HEK293 (cell line): ENCODE results near the gene CLIC3.

Experiments used
- CTCF ChIA-PET: fragments of 350-600 bp; formaldehyde crosslinking; extraction: SDS; loops from one replicate; lab custom pipeline; 2021; ENCODE audit warnings: antibody characterized with exemption; lab: Yijun Ruan, JAX
- POLR2A ChIA-PET: fragments of 300-600 bp; formaldehyde crosslinking; extraction: SDS; loops from one replicate; lab custom pipeline; 2020; ENCODE audit warnings: antibody characterized with exemption, inconsistent platforms; lab: Yijun Ruan, JAX
- H3K27ac ChIP-seq: fragments of 200-500 bp; sonication (Bioruptor generic); 2 replicates; pipeline ENCODE4 v1.5.1; 2014; ENCODE audit warnings: low read depth, low read length, control low read depth, inconsistent platforms; ENCODE audit errors: extremely low read depth
- H3K36me3 ChIP-seq, 2 experiments: fragments of 200-500 bp in 1 of 2; sonication (Bioruptor generic) in 1 of 2; 1 replicate in 1 of 2; 2 replicates in 1 of 2; pipeline ENCODE4 v1.5.1; 2014 to 2017; ENCODE audit warnings: inconsistent platforms in 2 of 2, low read length in 2 of 2; ENCODE audit not compliant: control insufficient read depth in 2 of 2, insufficient read depth in 1 of 2
- H3K4me1 ChIP-seq: fragments of 200-500 bp; sonication (Bioruptor generic); 2 replicates; pipeline ENCODE4 v1.5.1; 2014; ENCODE audit warnings: mild to moderate bottlenecking, low read length, inconsistent platforms; ENCODE audit not compliant: control insufficient read depth, insufficient read depth
- H3K4me3 ChIP-seq: 2 replicates; pipeline ENCODE4 v1.5.1; 2011; ENCODE audit warnings: low read depth, mild to moderate bottlenecking, control low read depth, low read length, moderate library complexity
- H3K9me3 ChIP-seq: fragments of 200-500 bp; sonication (Bioruptor generic); 2 replicates; pipeline ENCODE4 v1.5.1; 2014; ENCODE audit warnings: low read depth, low read length, inconsistent platforms; ENCODE audit not compliant: control insufficient read depth, insufficient read depth
- EGR2 ChIP-seq: fragments of 450-650 bp; formaldehyde crosslinking; IDR thresholded peaks from 2 replicates; pipeline ENCODE4 v1.5.1; 2016; ENCODE audit warnings: low read depth, missing biosample characterization, missing genetic modification characterization
- GLIS1 ChIP-seq: fragments of 450-650 bp; formaldehyde crosslinking; IDR thresholded peaks from 2 replicates; pipeline ENCODE4 v1.5.1; 2016; ENCODE audit warnings: missing biosample characterization, missing genetic modification characterization
- KLF1 ChIP-seq: fragments of 450-650 bp; formaldehyde crosslinking; IDR thresholded peaks from 2 replicates; pipeline ENCODE4 v1.5.1; 2016; ENCODE audit warnings: missing biosample characterization, missing genetic modification characterization
- KLF16 ChIP-seq: fragments of 450-650 bp; formaldehyde crosslinking; IDR thresholded peaks from 2 replicates; pipeline ENCODE4 v1.5.1; 2017; ENCODE audit warnings: missing biosample characterization, missing genetic modification characterization
- KLF7 ChIP-seq: fragments of 450-650 bp; formaldehyde crosslinking; IDR thresholded peaks from 2 replicates; pipeline ENCODE4 v1.5.1; 2016; ENCODE audit warnings: missing biosample characterization, missing genetic modification characterization, borderline replicate concordance
- KLF8 ChIP-seq: fragments of 450-650 bp; formaldehyde crosslinking; IDR thresholded peaks from 2 replicates; pipeline ENCODE4 v1.5.1; 2016; ENCODE audit warnings: missing biosample characterization, missing genetic modification characterization
- MZF1 ChIP-seq: fragments of 450-650 bp; formaldehyde crosslinking; IDR thresholded peaks from 2 replicates; pipeline ENCODE4 v1.5.1; 2017; ENCODE audit warnings: missing biosample characterization, missing genetic modification characterization, borderline replicate concordance
- SETDB1 ChIP-seq: IDR thresholded peaks from one replicate; pipeline ENCODE4 v1.6.1; 2017; ENCODE audit warnings: mild to moderate bottlenecking, low read length, moderate library complexity, mixed read lengths; ENCODE audit not compliant: insufficient read length
- SP3 ChIP-seq: fragments of 450-650 bp; formaldehyde crosslinking; IDR thresholded peaks from 2 replicates; pipeline ENCODE4 v1.5.1; 2016; ENCODE audit warnings: missing biosample characterization, missing genetic modification characterization
- ZBTB10 ChIP-seq: fragments of 450-650 bp; formaldehyde crosslinking; IDR thresholded peaks from 2 replicates; pipeline ENCODE4 v1.5.1; 2016; ENCODE audit warnings: missing biosample characterization, missing genetic modification characterization
- ZBTB44 ChIP-seq: fragments of 450-650 bp; IDR thresholded peaks from 2 replicates; pipeline ENCODE4 v1.5.1; 2018; ENCODE audit warnings: missing biosample characterization, mild to moderate bottlenecking, missing genetic modification characterization
- ZBTB48 ChIP-seq: fragments of 450-650 bp; formaldehyde crosslinking; IDR thresholded peaks from 2 replicates; pipeline ENCODE4 v1.5.1; 2016; ENCODE audit warnings: missing biosample characterization, missing genetic modification characterization
- ZBTB7A ChIP-seq: fragments of 450-650 bp; formaldehyde crosslinking; IDR thresholded peaks from 2 replicates; pipeline ENCODE4 v1.5.1; 2016; ENCODE audit warnings: low read depth, missing biosample characterization, missing genetic modification characterization
- ZBTB8A ChIP-seq: fragments of 450-650 bp; formaldehyde crosslinking; IDR thresholded peaks from 2 replicates; pipeline ENCODE4 v1.5.1; 2016; ENCODE audit warnings: missing biosample characterization, missing genetic modification characterization
- ZFHX2 ChIP-seq: fragments of 450-650 bp; formaldehyde crosslinking; conservative IDR thresholded peaks from 2 replicates; pipeline ENCODE4 v1.5.1; 2016; ENCODE audit warnings: missing biosample characterization, missing genetic modification characterization
- ZFP69B ChIP-seq: fragments of 450-650 bp; formaldehyde crosslinking; IDR thresholded peaks from 2 replicates; pipeline ENCODE4 v1.5.1; 2016; ENCODE audit warnings: missing biosample characterization, missing genetic modification characterization
- ZIC2 ChIP-seq: fragments of 450-650 bp; formaldehyde crosslinking; IDR thresholded peaks from 2 replicates; pipeline ENCODE4 v1.5.1; 2016; ENCODE audit warnings: missing biosample characterization, missing genetic modification characterization
- ZNF112 ChIP-seq: fragments of 450-650 bp; formaldehyde crosslinking; IDR thresholded peaks from 2 replicates; pipeline ENCODE4 v1.5.0; 2017; ENCODE audit warnings: missing biosample characterization, missing genetic modification characterization
- ZNF146 ChIP-seq: fragments of 450-650 bp; formaldehyde crosslinking; IDR thresholded peaks from 2 replicates; pipeline ENCODE4 v1.5.1; 2016; ENCODE audit warnings: missing biosample characterization, missing genetic modification characterization
- ZNF169 ChIP-seq: fragments of 450-650 bp; formaldehyde crosslinking; IDR thresholded peaks from 2 replicates; pipeline ENCODE4 v1.5.1; 2016; ENCODE audit warnings: missing biosample characterization, missing genetic modification characterization
- ZNF175 ChIP-seq: fragments of 450-650 bp; formaldehyde crosslinking; IDR thresholded peaks from 2 replicates; pipeline ENCODE4 v1.5.1; 2016; ENCODE audit warnings: missing biosample characterization, missing genetic modification characterization
- ZNF202 ChIP-seq: fragments of 450-650 bp; formaldehyde crosslinking; IDR thresholded peaks from 2 replicates; pipeline ENCODE4 v1.5.1; 2016; ENCODE audit warnings: missing biosample characterization, missing genetic modification characterization, borderline replicate concordance
- ZNF302 ChIP-seq: fragments of 450-650 bp; formaldehyde crosslinking; IDR thresholded peaks from 2 replicates; pipeline ENCODE4 v1.5.1; 2016; ENCODE audit warnings: missing biosample characterization, missing genetic modification characterization, low read depth
- ZNF366 ChIP-seq: fragments of 450-650 bp; formaldehyde crosslinking; conservative IDR thresholded peaks from 2 replicates; pipeline ENCODE4 v1.5.1; 2016; ENCODE audit warnings: missing biosample characterization, missing genetic modification characterization
- ZNF626 ChIP-seq: fragments of 450-650 bp; sonication (Bioruptor Pico); formaldehyde crosslinking; IDR thresholded peaks from 2 replicates; pipeline ENCODE4 v1.5.1; 2018; ENCODE audit warnings: missing biosample characterization, missing genetic modification characterization, inconsistent platforms
- ZNF654 ChIP-seq: fragments of 450-650 bp; formaldehyde crosslinking; IDR thresholded peaks from 2 replicates; pipeline ENCODE4 v1.5.1; 2016; ENCODE audit warnings: low read depth, missing biosample characterization, missing genetic modification characterization
- ZNF692 ChIP-seq: fragments of 450-650 bp; formaldehyde crosslinking; IDR thresholded peaks from 2 replicates; pipeline ENCODE4 v1.5.1; 2016; ENCODE audit warnings: missing biosample characterization, missing genetic modification characterization
- ZNF704 ChIP-seq: fragments of 450-650 bp; formaldehyde crosslinking; IDR thresholded peaks from 2 replicates; pipeline ENCODE4 v1.5.1; 2016; ENCODE audit warnings: missing biosample characterization, missing genetic modification characterization
- ZNF707 ChIP-seq: fragments of 450-650 bp; formaldehyde crosslinking; IDR thresholded peaks from 2 replicates; pipeline ENCODE4 v1.5.1; 2016; ENCODE audit warnings: missing biosample characterization, missing genetic modification characterization
- ZNF791 ChIP-seq: fragments of 450-650 bp; formaldehyde crosslinking; IDR thresholded peaks from 2 replicates; pipeline ENCODE4 v1.5.1; 2016; ENCODE audit warnings: missing biosample characterization, missing genetic modification characterization

CLIC3 gene

GRCh38 chr9:136996361-136997292, at the start of gene CLIC3:
TSS of gene CLIC3 (minus strand) at chr9:136996568. CDS start at chr9:136996543, 25 bp downstream.
- Histone ChIP-seq H3K4me3 (no peak within 1 kb of the TSS), H3K4me1 (peaks cover 5% of the 10 kb centered on the region), H3K36me3 (peaks cover 0 to 18% of the 10 kb centered on the region in 2 experiments; a peak in 1 of 3 replicates), H3K9me3 (no peaks in the 10 kb centered on the region), H3K27ac (no peak within 1 kb of the TSS)
- CTCF ChIA-PET, result interaction anchor here (0.6 to 5.4 kb wide), 6 partner anchors 33 to 209 kb away, joined by 3 to 38 read pairs (median 4); partner anchors contain the start of gene ABCA2
- POLR2A ChIA-PET, result interaction anchor here (0.7 to 1.6 kb wide), 15 partner anchors 10 to 244 kb away, joined by 3 to 8 read pairs (median 4); partner anchors contain the start of genes TRAF2 and TUBB4B
- TF ChIP-seq ZBTB44 (no peak), ZNF202 (tag by site-specific recombination) (no peak), EGR2 (peak; percentile 92), ZNF791 (tag by site-specific recombination) (no peak), ZNF707 (tag by site-specific recombination) (no peak), ZBTB10 (tag by site-specific recombination) (no peak), ZNF146 (tag by site-specific recombination) (no peak), SETDB1 (no peak), ZFP69B (tag by site-specific recombination) (no peak), ZNF175 (tag by site-specific recombination) (no peak), KLF7 (tag by site-specific recombination) (no peak), ZNF302 (tag by site-specific recombination) (no peak), ZBTB8A (tag by site-specific recombination) (peak; percentile 16; the same call in 1 of the 2 replicates), SP3 (tag by site-specific recombination) (peak; percentile 94), ZNF704 (no peak), ZNF654 (no peak), KLF1 (tag by site-specific recombination) (peak; percentile 95), ZNF692 (no peak), MZF1 (tag by site-specific recombination) (no peak), ZNF112 (tag by site-specific recombination) (no peak), ZIC2 (tag by site-specific recombination) (peak; percentile 73), KLF8 (peak; percentile 25; the same call in 1 of the 2 replicates), ZBTB48 (tag by site-specific recombination) (peak; percentile 9; the same call in 1 of the 2 replicates), ZNF169 (no peak), ZFHX2 (tag by site-specific recombination) (peak; percentile 93), ZNF626 (tag by site-specific recombination) (no peak), GLIS1 (tag by site-specific recombination) (peak; percentile 57), ZNF366 (tag by site-specific recombination) (no peak), ZBTB7A (0 out of 2 replicates have a peak, but pooled peaks have one; percentile 32), KLF16 (tag by site-specific recombination) (peak; percentile 30; the same call in 1 of the 2 replicates)
